ENCODE data around the gene LAMA1. TPM values are rescaled to one million over a fixed set of nuclear protein-coding genes. Genes with fewer than 3 reads are reported as not detected.
"Not testable (repeated sequence)": the region's sequence is repeated elsewhere in the genome, so short reads cannot be mapped to it uniquely, and the experiment has no call there.

LAMA1 gene, protein sequence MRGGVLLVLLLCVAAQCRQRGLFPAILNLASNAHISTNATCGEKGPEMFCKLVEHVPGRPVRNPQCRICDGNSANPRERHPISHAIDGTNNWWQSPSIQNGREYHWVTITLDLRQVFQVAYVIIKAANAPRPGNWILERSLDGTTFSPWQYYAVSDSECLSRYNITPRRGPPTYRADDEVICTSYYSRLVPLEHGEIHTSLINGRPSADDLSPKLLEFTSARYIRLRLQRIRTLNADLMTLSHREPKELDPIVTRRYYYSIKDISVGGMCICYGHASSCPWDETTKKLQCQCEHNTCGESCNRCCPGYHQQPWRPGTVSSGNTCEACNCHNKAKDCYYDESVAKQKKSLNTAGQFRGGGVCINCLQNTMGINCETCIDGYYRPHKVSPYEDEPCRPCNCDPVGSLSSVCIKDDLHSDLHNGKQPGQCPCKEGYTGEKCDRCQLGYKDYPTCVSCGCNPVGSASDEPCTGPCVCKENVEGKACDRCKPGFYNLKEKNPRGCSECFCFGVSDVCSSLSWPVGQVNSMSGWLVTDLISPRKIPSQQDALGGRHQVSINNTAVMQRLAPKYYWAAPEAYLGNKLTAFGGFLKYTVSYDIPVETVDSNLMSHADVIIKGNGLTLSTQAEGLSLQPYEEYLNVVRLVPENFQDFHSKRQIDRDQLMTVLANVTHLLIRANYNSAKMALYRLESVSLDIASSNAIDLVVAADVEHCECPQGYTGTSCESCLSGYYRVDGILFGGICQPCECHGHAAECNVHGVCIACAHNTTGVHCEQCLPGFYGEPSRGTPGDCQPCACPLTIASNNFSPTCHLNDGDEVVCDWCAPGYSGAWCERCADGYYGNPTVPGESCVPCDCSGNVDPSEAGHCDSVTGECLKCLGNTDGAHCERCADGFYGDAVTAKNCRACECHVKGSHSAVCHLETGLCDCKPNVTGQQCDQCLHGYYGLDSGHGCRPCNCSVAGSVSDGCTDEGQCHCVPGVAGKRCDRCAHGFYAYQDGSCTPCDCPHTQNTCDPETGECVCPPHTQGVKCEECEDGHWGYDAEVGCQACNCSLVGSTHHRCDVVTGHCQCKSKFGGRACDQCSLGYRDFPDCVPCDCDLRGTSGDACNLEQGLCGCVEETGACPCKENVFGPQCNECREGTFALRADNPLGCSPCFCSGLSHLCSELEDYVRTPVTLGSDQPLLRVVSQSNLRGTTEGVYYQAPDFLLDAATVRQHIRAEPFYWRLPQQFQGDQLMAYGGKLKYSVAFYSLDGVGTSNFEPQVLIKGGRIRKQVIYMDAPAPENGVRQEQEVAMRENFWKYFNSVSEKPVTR (N-terminal part only)
- total RNA-seq = not detected

DNA sequence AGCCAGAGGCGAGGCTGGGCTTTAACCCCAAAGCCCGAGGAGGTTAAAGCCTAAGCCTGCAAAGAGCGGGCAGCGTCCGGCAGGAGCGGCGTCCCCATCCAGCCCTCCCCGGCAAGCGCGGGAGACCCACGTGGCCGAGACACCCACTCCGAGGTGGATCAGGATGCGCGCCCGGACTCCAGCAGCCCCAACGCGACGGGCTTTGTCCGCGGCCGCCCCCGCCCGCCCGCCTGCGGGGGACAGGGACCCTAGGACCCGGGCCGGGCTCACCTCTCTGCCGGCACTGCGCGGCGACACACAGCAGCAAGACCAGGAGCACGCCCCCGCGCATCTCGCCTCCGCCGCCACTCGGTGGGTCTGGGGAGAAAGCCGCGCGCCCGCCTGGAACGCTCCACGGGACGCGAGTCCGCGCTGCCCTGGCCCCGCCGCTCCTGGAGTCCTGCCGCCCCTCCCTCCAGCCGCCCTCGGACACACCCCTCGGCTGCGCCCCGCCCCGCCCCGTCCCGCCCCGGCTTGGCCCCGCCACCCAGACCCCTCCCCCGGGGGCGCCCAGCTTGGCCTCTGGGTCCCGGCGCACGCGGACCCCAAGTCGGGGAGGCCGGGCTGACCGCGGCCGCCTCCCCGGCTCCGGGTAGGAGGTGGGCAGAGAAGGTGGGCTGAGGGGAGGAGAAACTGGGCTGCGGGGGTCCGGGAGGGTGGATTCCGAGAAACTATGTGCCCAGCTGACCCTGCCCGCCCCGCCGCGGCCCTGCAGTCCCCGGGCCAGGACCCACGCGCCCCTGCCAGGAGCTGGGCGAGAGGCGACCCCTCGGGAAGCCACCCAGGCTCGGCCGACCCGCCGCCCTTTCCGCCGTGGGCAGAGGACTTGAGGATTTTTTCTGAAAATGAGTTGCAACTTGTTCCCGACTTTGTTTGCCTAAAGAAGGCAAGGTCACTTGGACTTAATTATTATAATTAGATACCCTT, at the start of gene LAMA1:
TSS of gene LAMA1 (minus strand) at position 408 of the 966 bp plus-strand sequence. CDS start at position 331, 77 bp downstream.
- Mint-ChIP-seq H3K36me3 (ENCODE audit: low read depth) (peaks cover 6% of the 10 kb centered on the region), H3K9me3 (peaks cover 8% of the 10 kb centered on the region), H3K4me1 (peaks cover 8% of the 10 kb centered on the region), H3K27ac (no peak within 1 kb of the TSS), H3K4me3 (peak within 1 kb of the TSS; percentile 45), H3K27me3 (peaks cover 30% of the 10 kb centered on the region)
- ATAC-seq (replicated peaks) = no peak

DNA sequence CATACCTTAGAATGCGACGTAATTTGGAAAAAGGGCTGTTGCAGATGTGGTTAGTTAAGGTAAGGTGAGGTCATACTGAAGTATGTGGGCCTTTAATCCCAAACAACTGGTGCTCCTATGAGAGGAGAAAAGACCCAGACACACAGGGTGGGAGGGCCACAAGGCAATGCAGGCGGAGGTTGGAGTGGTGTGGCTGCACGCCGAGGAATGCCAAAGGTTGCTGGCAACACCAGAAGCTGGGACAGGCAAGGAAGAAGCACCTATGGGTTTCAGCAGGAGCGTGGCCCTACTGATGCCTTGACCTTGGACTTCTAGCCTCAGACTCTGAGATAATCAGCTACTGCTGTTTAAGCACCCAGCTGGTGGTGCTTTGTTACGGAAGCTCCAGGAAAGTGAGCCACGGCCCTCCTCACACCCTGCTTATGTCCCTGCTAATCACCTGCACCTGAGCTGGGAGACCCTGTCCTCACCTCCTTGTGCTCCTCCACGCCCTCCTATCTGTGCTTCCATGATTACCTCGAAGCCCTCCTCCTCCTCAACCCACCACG, 48.3 kb upstream of the LAMA1 start:
- no peaks in the 10 kb centered on the region for H3K27me3 Mint-ChIP-seq
- no peak overlapping the region for H3K4me3 Mint-ChIP-seq
- no peak overlapping the region for H3K27ac Mint-ChIP-seq
- H3K4me1 Mint-ChIP-seq = no peaks in the 10 kb centered on the region
- no peak for ATAC-seq (replicated peaks)
- no peaks in the 10 kb centered on the region for H3K36me3 Mint-ChIP-seq (ENCODE audit: low read depth)
- H3K9me3 Mint-ChIP-seq = no peaks in the 10 kb centered on the region

DNA sequence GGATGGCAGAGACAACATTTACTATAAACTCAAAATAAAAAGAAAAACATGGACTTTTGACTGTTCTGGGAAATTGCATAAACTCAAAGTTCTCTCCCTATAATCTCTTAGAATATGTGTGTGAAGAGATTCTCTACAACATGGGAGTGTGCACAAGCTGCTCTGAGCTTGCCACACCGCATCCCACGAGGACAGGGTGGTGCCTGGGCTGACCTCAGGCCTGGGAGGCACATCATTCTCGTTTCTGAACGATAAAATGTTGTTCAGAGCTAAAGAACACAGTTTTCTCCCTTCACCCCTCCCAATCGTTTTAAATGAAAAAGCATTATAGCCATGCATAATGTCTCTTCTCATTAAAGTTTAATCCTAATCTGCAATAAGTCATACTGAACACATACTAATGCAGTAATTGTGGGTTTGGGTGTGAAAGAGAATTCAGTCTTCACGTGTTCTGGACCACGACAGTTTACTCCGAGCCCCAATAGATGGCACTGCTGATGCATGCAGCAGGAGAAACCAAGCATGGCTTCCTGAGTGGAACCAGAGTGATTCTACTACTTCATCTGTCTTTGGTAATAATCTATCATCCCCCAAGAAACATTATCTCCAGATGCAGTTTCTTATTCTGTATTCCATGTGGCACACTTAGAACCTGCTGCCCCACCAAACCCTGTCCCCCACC, 46.9 kb upstream of the LAMA1 start:
- no peaks in the 10 kb centered on the region for H3K36me3 Mint-ChIP-seq (ENCODE audit: low read depth)
- no peaks in the 10 kb centered on the region for H3K9me3 Mint-ChIP-seq
- H3K4me3 Mint-ChIP-seq = no peak overlapping the region
- H3K4me1 Mint-ChIP-seq = no peaks in the 10 kb centered on the region
- H3K27ac Mint-ChIP-seq = no peak overlapping the region
- no peaks in the 10 kb centered on the region for H3K27me3 Mint-ChIP-seq
- ATAC-seq (replicated peaks) = no peak

DNA sequence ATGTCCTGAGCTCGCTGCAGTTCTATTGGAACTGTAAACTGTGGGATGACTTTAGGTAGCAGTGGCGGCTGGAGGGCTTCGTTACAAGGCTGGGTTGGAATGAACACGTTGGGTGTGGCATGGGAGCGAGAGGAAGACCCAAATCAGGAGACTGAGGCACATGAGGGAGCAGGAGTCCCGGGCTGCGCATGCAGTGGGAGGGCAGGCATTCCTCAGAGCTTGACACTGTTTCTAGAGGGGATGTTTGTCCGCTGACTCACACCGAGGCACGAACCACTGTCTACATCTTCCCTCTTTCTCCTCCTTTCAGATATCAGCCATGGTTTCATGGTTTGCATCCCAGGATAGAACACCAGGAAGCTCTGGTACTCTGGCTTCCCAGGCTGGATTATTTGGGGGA, 40.6 kb upstream of the LAMA1 start:
- no peaks in the 10 kb centered on the region for H3K9me3 Mint-ChIP-seq
- H3K4me3 Mint-ChIP-seq = no peak overlapping the region
- no peaks in the 10 kb centered on the region for H3K36me3 Mint-ChIP-seq (ENCODE audit: low read depth)
- H3K27ac Mint-ChIP-seq = no peak overlapping the region
- no peaks in the 10 kb centered on the region for H3K4me1 Mint-ChIP-seq
- no peaks in the 10 kb centered on the region for H3K27me3 Mint-ChIP-seq
- ATAC-seq (replicated peaks) = no peak

DNA sequence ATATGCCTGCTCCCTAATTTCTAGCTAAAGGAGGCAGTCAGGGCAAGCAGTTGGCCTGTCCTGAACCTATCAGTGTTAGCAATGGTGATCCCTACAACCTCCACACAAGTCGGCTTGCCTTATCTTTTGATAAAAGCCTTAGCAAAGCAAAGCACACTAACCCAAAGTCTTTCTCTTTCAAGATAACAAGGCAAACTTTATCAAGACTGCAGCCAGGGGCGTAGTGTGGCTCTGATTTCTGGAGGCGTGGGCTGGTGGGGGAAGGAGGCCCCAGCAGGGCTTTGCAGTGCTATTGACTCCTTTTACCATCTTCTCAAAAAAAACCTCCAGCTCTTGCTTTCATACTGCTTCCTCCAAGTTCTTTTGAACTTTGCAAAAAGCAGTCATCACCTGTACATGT, 40.2 kb upstream of the LAMA1 start:
- H3K9me3 Mint-ChIP-seq = no peaks in the 10 kb centered on the region
- H3K4me3 Mint-ChIP-seq = no peak overlapping the region
- no peaks in the 10 kb centered on the region for H3K27me3 Mint-ChIP-seq
- ATAC-seq (replicated peaks) = no peak
- no peaks in the 10 kb centered on the region for H3K4me1 Mint-ChIP-seq
- no peak overlapping the region for H3K27ac Mint-ChIP-seq
- H3K36me3 Mint-ChIP-seq (ENCODE audit: low read depth) = no peaks in the 10 kb centered on the region

DNA sequence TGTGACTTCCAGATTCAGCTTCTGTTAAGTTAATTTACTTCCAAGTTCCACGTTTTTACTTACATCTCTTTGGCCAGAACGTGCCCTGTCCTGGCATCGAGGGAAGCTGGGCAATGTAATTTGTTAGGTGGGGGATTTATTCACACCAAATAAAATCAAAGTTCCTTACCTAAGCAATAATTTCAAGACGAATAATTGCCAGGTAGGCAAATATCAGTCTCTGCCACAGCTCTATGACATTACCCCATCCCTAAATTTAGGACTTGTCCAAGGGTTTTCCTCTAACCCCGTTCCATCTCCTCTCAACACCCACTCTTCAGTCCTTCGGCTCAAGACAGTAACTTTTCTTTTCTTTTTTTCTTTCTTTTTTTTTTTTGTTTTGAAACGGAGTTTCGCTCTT, 38.3 kb upstream of the LAMA1 start:
- H3K27ac Mint-ChIP-seq = no peak overlapping the region
- no peak for ATAC-seq (replicated peaks)
- H3K4me3 Mint-ChIP-seq = no peak overlapping the region
- H3K9me3 Mint-ChIP-seq = no peaks in the 10 kb centered on the region
- H3K27me3 Mint-ChIP-seq = no peaks in the 10 kb centered on the region
- H3K4me1 Mint-ChIP-seq = no peaks in the 10 kb centered on the region
- H3K36me3 Mint-ChIP-seq (ENCODE audit: low read depth) = no peaks in the 10 kb centered on the region

DNA sequence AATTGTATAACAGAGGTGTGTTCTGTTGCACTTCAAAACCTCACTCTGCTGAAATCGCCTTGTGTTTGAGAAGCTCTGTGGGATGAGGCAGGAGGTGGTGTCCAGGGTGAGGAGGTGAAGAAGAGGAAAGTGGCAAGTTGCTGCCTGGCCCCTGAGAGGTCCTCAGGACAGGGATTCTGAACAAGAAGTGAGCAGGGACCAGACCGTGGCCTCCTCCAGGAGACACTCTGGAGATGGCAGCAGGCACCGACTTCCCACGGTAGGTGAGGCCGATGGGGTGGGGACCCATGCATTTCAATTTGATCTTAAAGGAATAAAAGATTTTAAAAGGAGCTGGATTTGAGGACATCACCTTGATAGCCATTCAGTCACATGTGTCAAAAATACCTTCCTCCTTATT, 37.5 kb upstream of the LAMA1 start:
- ATAC-seq (replicated peaks) = no peak
- Mint-ChIP-seq H3K27me3 (no peaks in the 10 kb centered on the region), H3K4me1 (no peaks in the 10 kb centered on the region), H3K27ac (no peak overlapping the region), H3K36me3 (ENCODE audit: low read depth) (no peaks in the 10 kb centered on the region), H3K9me3 (no peaks in the 10 kb centered on the region), H3K4me3 (no peak overlapping the region)

DNA sequence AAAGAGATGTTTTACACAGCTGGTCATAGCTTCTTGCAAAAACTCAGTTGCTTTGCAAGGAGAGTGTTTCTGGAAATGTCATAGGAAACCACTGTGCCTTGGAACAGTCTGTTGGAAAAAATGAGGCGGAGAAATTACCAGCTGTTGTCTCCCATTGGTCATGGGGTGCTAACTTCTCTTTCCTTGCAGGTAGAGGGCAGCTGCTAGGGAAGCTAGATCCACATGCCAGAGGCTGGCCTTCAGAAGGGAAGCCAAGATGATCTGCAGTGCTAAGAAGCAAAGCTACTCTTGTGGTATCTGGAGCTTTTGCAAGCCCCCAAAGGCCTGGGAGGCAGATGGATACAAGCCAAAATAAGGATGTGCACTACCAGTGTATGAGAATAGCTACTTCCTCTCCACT, 34.8 kb upstream of the LAMA1 start:
- H3K4me3 Mint-ChIP-seq = no peak overlapping the region
- H3K36me3 Mint-ChIP-seq (ENCODE audit: low read depth) = no peaks in the 10 kb centered on the region
- H3K9me3 Mint-ChIP-seq = no peaks in the 10 kb centered on the region
- H3K4me1 Mint-ChIP-seq = no peaks in the 10 kb centered on the region
- no peaks in the 10 kb centered on the region for H3K27me3 Mint-ChIP-seq
- H3K27ac Mint-ChIP-seq = no peak overlapping the region
- no peak for ATAC-seq (replicated peaks)

DNA sequence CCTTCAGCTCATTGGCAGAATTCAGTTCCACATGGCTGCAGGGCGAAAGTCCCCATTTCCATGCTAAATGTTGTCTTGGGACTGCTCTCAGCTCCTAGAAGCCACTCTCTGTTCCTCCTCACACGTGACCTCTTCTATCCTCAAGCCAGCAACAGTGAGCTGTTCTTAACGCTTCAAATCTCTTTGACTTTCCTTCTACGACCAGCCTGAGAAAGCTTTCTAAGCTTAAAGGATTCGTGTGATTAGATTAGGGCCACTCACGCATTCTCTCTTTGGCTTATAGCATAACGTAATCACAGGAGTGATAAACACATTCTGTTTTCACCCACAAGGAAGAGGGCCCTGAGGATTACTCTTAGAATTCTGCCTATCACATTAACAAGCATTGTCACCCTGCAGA, 29.8 kb upstream of the LAMA1 start:
- Mint-ChIP-seq H3K27ac (no peak overlapping the region), H3K4me1 (no peaks in the 10 kb centered on the region), H3K27me3 (no peaks in the 10 kb centered on the region), H3K4me3 (no peak overlapping the region), H3K9me3 (no peaks in the 10 kb centered on the region), H3K36me3 (ENCODE audit: low read depth) (no peaks in the 10 kb centered on the region)
- no peak for ATAC-seq (replicated peaks)

DNA sequence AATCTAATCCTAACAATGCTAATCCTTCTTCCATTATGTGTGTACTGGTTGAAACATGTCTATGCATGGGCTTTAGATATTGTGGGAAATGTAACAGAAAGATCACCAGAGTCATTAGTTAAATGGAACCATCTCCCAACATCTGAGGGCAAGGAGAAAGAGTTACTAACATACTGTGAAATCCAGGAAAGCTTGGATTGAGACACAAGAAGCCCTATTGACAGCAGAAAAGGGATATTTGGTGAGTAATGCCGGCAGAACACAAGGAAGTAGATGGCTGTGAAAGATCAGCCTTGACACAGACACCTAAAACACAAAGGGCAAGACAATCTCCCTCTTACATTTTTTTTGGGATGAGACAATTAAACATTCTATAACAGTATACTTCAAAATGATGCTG, 28.5 kb upstream of the LAMA1 start:
- Mint-ChIP-seq H3K27me3 (no peaks in the 10 kb centered on the region), H3K9me3 (peaks cover 3% of the 10 kb centered on the region), H3K4me1 (no peaks in the 10 kb centered on the region), H3K36me3 (ENCODE audit: low read depth) (no peaks in the 10 kb centered on the region), H3K4me3 (no peak overlapping the region), H3K27ac (no peak overlapping the region)
- ATAC-seq (replicated peaks) = no peak

DNA sequence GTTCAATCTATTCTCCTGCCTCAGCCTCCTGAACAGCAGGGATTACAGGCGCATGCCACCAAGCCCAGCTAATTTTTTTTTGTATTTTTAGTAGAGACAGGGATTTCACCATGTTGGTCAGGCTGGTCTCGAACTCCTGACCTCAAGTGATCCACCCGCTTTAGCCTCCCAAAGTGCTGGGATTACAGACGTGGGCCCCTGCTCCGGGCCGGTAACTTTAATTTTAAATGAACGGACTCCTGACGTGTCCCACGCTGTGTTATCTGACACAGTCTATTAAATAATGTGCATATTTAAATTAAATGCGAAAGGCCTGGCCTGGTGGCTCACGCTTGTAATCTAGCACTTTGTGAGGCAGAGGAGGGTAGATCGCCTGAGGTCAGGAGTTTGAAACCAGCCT, 27.3 kb upstream of the LAMA1 start:
- not testable (repeated sequence) for ATAC-seq (replicated peaks); H3K4me3 Mint-ChIP-seq; H3K27me3 Mint-ChIP-seq; H3K4me1 Mint-ChIP-seq; H3K36me3 Mint-ChIP-seq (ENCODE audit: low read depth); H3K9me3 Mint-ChIP-seq; H3K27ac Mint-ChIP-seq

DNA sequence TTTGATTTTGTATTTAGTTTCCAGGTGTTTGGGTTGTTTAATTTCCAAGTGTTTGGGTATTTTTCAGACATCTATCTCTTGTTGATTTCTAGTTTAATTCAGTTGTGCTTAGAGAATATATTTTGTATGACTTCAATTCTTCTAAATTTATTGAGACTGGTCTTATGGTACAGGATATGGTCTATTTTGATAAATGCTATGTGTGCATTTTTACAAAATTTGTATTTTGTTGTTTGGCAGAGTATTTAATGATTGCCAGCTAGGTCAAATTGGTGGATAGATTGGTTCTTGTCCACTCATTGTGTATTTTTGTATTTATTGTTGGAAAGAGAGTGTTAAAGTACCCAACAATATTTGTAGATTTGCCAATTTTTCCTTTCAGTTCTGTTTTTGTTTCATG, 23.7 kb upstream of the LAMA1 start:
- Mint-ChIP-seq H3K4me3 (no peak overlapping the region), H3K4me1 (no peaks in the 10 kb centered on the region), H3K27me3 (no peaks in the 10 kb centered on the region), H3K9me3 (peaks cover 3% of the 10 kb centered on the region), H3K27ac (no peak overlapping the region), H3K36me3 (ENCODE audit: low read depth) (no peaks in the 10 kb centered on the region)
- no peak for ATAC-seq (replicated peaks)

DNA sequence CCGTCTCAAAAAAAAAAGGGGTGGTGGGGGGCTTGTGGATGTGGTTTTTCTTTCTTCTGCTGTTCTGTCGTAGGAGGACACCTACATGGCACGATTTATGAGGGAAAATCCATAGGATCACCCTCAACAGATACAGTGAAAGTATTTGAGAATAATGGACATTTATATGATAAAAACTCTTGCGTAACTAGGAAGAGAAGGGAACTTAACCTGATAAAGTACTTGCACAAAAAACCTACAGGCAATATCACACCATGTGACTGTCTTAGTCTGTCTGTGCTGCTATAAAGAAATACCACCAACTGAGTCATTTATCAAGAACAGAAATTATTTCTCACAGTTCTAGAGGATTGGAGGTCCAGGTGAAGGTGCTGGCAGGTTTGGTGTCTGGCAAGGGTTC, 21.8 kb upstream of the LAMA1 start:
- H3K27ac Mint-ChIP-seq = no peak overlapping the region
- ATAC-seq (replicated peaks) = no peak
- H3K4me1 Mint-ChIP-seq = no peaks in the 10 kb centered on the region
- no peaks in the 10 kb centered on the region for H3K27me3 Mint-ChIP-seq
- peaks cover 3% of the 10 kb centered on the region for H3K9me3 Mint-ChIP-seq
- no peaks in the 10 kb centered on the region for H3K36me3 Mint-ChIP-seq (ENCODE audit: low read depth)
- H3K4me3 Mint-ChIP-seq = no peak overlapping the region

All from activated T-helper 17 cell treated with anti-CD3 and anti-CD28 coated beads, Interleukin-2, amount 50 U/mL, for 72 hours (primary cell).